ENCODE measurements around the gene NR6A1.

NR6A1 gene

DNA sequence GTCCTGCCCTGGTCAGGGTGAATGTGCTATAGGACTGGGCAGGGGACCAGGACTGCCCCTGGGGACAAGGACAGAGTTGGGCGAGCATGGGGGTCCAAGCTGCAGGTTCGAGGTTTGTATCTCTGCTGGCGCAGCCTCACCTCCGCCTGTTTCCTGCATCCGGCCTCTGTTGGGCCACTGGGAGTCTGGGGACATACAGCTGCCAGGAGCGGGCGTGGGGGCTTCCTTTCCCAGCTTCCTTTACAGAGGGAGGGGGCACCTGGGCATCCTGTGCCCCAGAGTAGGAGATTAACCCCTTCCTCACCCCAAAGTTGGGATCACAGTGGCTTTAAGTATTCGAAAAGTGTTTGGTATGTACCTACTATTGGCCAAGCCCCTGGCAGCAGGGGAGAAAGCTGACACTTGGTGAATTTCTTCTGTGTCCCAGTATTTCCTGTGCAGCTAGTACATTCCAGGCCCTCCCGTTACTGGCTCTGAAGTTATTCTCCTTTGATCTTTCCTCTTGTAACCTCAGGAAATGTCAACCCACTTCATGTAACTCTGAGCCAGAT is 24.8 kb upstream of the NR6A1 start:
- Histone ChIP-seq H3K4me3 (no peak overlapping the region), H3K27ac (peak overlapping the region in 1 of 2 donors; percentile 46)
- TF ChIP-seq, protein P1, sequence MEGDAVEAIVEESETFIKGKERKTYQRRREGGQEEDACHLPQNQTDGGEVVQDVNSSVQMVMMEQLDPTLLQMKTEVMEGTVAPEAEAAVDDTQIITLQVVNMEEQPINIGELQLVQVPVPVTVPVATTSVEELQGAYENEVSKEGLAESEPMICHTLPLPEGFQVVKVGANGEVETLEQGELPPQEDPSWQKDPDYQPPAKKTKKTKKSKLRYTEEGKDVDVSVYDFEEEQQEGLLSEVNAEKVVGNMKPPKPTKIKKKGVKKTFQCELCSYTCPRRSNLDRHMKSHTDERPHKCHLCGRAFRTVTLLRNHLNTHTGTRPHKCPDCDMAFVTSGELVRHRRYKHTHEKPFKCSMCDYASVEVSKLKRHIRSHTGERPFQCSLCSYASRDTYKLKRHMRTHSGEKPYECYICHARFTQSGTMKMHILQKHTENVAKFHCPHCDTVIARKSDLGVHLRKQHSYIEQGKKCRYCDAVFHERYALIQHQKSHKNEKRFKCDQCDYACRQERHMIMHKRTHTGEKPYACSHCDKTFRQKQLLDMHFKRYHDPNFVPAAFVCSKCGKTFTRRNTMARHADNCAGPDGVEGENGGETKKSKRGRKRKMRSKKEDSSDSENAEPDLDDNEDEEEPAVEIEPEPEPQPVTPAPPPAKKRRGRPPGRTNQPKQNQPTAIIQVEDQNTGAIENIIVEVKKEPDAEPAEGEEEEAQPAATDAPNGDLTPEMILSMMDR (IDR thresholded peaks at IDR 0.05), result no peak
- DNase-seq (ENCODE audit: low spot score), result no peak

DNA sequence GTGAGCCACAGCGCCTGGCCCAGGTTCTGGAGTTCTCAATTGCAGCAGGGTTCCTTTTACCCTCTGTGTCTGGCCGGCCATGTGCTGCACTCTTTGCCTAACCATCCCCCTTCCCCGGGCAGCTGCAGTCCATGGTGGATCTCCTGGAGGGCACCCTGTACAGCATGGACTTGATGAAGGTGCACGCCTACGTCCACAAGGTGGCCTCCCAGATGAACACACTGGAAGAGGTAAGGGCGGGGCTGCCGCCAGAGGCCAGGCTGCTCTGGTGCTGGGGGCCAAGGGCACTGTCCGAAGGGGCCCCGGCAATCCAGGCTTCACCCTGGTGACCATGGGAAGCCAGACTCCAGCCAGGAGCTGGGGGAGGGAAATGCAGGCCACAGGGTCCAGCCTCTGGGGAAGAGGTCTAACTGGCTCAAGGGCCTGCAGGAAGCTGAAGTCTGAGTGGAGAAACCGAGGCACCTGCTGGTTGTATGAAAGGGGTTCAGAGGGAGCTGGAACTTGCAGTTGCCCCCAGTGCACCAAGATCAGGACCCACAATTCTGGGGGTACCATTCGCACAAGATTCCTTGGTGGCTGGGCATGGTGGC is 23.9 kb upstream of the NR6A1 start:
- peak; percentile 63 for DNase-seq (ENCODE audit: low spot score)
- Histone ChIP-seq H3K27ac (peak overlapping the region in 1 of 2 donors; percentile 46), H3K4me3 (no peak overlapping the region)
- TF ChIP-seq, protein P1 (IDR thresholded peaks at IDR 0.05), result no peak

DNA sequence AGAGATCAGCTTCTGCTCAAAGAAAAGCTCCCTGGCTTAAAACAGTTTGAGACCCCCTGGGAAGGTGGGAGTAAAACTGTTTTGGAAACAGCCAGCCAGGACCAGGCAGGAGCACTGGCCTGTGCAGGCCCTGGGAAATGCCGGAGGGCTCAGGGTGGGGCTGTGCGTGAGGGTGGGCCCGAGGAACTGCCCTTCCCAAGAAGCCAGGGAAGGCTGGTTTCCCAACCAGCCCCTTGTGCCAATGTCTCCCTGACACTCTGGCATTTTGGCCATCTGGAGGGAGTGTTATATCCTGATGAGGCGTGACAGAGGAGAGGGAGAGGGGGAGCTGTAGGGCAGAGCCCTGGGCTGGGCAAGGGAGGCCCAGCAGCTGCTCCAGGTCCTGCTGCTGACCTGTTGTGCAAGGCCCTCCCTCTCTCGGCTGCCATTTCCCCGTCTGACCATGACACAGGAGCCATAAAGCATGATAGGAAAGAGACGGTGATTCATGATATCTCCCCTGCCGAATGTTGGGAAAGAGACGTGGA is 22.0 kb upstream of the NR6A1 start:
- Histone ChIP-seq H3K4me3 (no peak overlapping the region), H3K27ac (peak overlapping the region in 1 of 2 donors; percentile 70)
- TF ChIP-seq, protein P1 (IDR thresholded peaks at IDR 0.05), result no peak
- peak; percentile 75 for DNase-seq (ENCODE audit: low spot score)

DNA sequence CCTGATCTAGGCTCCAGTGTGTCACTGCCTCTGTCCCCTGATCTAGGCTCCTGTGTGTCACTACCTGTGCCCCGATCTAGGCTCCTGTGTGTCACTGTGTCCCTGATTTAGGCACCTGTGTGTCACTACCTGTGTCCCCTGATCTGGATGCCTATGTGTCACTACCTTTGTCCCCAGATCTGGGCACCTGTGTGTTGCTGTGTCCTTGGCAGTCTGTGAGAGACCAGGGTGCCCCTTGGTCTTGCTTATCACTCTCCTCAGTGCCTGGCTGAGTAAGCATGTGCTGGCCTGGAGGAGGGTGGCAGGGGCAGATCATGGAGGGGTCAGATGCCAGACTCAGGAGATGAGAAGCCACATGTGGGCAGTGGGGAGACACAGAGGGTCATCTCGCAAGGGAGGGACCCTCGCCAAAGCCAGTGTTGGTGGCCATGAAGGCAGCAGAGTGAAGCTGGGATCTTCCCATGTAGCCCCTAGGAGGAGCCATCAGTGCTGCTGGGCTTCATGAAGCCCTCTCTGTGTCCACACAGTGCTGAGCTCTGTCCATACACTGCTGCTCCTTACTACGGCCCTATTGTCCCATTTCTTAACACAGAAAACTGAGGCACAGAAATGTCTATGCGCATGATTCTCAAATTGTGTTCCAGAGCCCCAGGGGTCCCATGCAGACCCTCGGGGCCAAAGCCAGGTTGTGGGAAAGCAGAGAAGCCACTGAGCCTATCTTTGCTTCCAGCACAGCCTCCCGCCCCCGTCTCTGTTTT is 21.3 kb upstream of the NR6A1 start:
- TF ChIP-seq, protein P1 (IDR thresholded peaks at IDR 0.05), result no peak
- no peak for DNase-seq (ENCODE audit: low spot score)
- H3K4me3 ChIP-seq, result no peak overlapping the region
- peak overlapping the region in 1 of 2 donors; percentile 70 for H3K27ac ChIP-seq

DNA sequence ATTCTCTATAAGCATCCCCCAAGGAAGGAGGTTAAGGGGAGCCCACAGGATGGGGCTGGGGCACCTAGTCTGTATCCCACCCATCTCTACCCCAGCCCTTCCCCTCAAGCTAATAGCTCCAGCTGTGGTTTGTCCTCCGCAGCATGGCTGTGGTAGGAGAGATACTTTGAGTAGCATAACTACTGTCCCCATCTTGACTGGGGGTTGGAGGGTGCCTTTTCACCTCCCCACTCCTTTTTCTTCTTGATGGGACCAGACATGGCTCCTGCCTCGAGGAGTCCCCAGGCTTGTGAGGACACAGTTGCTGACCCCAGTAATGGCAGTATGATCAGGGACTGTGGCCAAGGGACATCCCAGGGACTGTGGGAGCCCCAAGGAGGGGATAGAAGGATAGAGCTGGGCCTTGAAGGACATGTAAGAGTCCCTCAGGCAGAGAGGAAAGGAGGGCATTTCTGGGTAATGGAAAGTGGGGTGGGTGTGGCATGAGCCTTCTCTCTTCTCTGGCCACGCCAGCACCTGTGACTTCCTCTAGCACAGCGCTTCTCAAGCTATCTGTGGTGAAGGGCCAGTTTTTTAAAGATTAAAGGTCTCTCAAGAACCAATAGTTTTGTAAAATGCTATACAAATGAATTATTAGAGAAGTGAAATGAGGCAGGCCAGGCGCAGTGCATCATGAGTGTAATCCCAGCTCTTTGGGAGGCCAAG is 19.8 kb upstream of the NR6A1 start:
- peak; percentile 46 for DNase-seq (ENCODE audit: low spot score)
- H3K27ac ChIP-seq, result peak overlapping the region in 1 of 2 donors; percentile 22
- TF ChIP-seq, protein P1 (IDR thresholded peaks at IDR 0.05), result no peak

DNA sequence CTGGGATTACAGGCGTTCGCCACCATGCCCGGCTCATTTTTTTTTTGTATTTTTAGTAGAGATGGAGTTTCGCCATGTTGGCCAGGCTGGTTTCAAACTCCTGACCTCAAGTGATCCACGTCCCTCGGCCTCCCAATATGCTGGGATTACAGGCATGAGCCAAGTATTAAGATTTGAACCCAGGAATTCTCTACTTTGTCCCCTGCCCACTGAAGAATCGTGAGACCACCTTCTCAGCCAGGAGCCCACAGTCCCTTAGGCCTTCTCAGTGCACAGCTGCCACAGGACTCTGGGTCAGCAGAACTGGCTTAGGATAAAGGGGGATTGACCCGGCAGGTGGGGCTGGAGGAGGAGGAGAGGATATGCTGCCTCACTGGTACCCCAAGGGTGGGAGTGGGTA is 19.2 kb upstream of the NR6A1 start:
- H3K4me3 ChIP-seq, result no peak overlapping the region
- TF ChIP-seq, protein P1 (IDR thresholded peaks at IDR 0.05), result no peak
- peak; percentile 54 for DNase-seq (ENCODE audit: low spot score)
- peak overlapping the region in 1 of 2 donors; percentile 22 for H3K27ac ChIP-seq

More for the DNA sequence above, 19.8 kb upstream of the NR6A1 start:
- no peak overlapping the region for H3K4me3 ChIP-seq

Data from coronary artery (tissue), 2 donors.